DOHH2 (cell line): ENCODE measurements around the gene TCF25.

Experiments
- EZH2phosphoT487 ChIP-seq: fragments of 200-600 bp; sonication (generic); IDR thresholded peaks from 2 replicates; pipeline ENCODE4 v1.6.1; 2017; ENCODE audit warnings: borderline replicate concordance, mild to moderate bottlenecking, antibody characterized with exemption, low read length, moderate library complexity, mixed read lengths
- TF ChIP-seq, protein P1 (sequence below): fragments of 200-600 bp; sonication (generic); IDR thresholded peaks from one replicate; pipeline ENCODE4 v1.5.1; 2014; ENCODE audit warnings: antibody characterized with exemption, mild to moderate bottlenecking, low read depth, low read length; ENCODE audit not compliant: poor library complexity, severe bottlenecking

- TF ChIP-seq, protein P1, sequence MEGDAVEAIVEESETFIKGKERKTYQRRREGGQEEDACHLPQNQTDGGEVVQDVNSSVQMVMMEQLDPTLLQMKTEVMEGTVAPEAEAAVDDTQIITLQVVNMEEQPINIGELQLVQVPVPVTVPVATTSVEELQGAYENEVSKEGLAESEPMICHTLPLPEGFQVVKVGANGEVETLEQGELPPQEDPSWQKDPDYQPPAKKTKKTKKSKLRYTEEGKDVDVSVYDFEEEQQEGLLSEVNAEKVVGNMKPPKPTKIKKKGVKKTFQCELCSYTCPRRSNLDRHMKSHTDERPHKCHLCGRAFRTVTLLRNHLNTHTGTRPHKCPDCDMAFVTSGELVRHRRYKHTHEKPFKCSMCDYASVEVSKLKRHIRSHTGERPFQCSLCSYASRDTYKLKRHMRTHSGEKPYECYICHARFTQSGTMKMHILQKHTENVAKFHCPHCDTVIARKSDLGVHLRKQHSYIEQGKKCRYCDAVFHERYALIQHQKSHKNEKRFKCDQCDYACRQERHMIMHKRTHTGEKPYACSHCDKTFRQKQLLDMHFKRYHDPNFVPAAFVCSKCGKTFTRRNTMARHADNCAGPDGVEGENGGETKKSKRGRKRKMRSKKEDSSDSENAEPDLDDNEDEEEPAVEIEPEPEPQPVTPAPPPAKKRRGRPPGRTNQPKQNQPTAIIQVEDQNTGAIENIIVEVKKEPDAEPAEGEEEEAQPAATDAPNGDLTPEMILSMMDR = no peak
- TF ChIP-seq EZH2phosphoT487 = no peak
Observed at GRCh38 chr16:89831810-89832328, 41.5 kb upstream of the TCF25 start.
